VCaP (cell line): ENCODE measurements around the gene TNS4.

Experiments used
- H3K27ac ChIP-seq: fragments of 450-650 bp; 2 replicates; pipeline ENCODE4 v1.5.1; 2017
- TF ChIP-seq, protein P1 (sequence below): fragments of 450-650 bp; conservative IDR thresholded peaks from 2 replicates; pipeline ENCODE4 v1.5.1; 2017; ENCODE audit warnings: mild to moderate bottlenecking, moderate library complexity

The TNS4 gene

DNA sequence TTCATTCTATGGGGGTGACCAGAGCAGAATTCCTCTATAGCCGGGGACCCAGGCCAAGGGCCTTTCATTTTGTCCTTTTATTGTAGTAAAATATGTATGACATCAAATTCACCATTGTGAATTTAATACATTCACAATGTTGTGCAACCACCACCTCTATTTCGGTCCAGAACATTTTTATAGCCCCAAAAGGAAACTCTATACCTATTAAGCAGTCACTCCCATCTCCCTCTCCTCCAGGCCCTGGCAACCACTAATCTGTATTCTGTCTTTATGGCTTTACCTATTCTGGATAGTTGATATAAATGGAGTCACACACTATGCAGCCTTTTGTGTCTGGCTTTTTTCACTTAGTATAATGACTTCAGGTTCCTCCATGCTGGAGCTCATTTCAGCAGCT lies 9.7 kb upstream of the TNS4 start:
- H3K27ac ChIP-seq = no peak overlapping the region
- TF ChIP-seq, protein P1, sequence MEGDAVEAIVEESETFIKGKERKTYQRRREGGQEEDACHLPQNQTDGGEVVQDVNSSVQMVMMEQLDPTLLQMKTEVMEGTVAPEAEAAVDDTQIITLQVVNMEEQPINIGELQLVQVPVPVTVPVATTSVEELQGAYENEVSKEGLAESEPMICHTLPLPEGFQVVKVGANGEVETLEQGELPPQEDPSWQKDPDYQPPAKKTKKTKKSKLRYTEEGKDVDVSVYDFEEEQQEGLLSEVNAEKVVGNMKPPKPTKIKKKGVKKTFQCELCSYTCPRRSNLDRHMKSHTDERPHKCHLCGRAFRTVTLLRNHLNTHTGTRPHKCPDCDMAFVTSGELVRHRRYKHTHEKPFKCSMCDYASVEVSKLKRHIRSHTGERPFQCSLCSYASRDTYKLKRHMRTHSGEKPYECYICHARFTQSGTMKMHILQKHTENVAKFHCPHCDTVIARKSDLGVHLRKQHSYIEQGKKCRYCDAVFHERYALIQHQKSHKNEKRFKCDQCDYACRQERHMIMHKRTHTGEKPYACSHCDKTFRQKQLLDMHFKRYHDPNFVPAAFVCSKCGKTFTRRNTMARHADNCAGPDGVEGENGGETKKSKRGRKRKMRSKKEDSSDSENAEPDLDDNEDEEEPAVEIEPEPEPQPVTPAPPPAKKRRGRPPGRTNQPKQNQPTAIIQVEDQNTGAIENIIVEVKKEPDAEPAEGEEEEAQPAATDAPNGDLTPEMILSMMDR = no peak

DNA sequence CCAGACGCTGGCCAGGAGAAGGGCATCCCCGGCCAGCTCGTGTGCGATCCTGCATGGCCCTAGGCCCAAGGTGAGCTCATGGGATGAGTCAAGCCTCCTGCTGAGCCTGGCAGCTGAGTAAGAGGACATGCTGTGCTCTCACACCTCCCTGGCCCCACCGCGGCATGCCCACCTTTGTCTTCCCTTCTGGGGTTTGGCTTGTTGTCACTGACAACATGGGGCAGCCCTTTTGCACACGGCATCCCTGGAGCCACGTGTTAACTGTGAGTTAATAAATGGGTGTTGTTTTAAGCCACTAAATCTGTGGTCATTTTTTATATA lies 8.9 kb upstream of the TNS4 start:
- TF ChIP-seq, protein P1 = no peak
- no peak overlapping the region for H3K27ac ChIP-seq

DNA sequence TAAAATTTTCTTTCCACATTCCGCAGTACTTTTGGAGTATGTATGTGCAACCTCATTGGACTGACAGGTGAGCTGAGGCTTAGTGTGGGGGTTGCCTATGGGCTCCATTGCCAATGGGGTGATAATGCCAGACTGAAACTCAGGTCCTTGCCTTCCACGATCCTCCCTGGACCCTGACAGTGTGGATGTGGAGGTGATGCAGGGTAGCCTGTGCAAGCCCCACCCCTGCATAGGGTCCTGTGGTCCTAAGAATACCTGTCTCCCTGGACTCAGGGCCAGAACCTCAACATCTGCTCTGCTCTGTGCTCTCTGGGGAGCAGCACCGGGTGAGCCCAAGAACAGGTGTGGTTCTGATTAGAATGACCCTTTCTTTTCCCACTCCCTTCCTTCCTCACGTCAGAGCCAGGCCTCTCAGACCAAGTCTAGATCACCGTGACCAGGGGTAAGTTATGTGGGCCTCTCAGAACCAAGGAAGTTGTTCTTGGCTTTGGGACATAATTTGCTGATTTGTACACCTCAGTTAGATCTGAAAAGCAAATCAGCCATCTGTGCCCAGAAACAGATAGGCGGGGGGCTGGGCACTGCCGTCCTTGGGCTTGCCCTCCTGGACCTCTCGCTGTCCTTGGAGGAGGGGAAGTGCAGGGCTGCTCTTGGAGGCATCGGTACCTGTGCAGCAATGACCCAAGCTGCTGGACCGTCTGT lies 8.4 kb upstream of the TNS4 start:
- TF ChIP-seq, protein P1 = no peak
- no peak overlapping the region for H3K27ac ChIP-seq

DNA sequence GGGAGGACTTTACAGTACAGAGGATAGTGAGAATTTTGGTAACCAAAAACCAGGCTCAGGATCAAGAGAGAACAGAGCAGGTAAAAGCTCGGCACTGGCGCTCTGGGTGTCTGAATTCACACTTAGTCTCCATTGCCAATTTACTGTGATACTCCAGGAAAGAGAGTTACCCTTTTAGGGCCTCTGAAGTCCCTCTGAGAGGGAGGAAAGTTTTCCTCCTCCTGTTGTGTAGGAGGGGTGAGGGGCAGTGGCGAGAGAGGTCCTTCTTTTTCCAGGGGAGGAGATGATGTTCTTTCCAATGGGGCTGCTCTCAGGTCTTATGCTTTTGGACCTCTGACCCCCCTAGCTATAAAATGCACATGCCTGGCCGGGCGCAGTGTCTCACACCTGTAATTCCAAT lies 5.4 kb upstream of the TNS4 start:
- TF ChIP-seq, protein P1 = no peak
- no peak overlapping the region for H3K27ac ChIP-seq

DNA sequence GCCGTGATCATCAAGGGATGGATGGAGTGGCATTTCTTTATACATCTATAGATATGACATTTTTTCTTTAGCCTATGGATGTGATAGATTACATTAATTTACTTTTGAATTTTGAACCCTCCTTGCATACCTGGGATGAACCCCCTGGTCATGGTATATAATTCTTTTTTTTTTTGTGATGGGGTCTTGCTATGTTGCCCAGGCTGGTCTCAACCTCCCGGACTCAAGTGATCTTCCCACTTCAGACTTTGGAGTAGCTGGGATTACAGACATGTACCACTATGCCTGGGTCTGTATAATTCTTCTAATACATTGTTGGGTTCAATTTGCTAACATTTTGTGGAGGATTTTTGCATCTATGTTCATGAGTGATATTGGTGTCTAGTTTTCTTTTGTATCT lies 1.7 kb upstream of the TNS4 start:
- H3K27ac ChIP-seq = no peak overlapping the region

DNA sequence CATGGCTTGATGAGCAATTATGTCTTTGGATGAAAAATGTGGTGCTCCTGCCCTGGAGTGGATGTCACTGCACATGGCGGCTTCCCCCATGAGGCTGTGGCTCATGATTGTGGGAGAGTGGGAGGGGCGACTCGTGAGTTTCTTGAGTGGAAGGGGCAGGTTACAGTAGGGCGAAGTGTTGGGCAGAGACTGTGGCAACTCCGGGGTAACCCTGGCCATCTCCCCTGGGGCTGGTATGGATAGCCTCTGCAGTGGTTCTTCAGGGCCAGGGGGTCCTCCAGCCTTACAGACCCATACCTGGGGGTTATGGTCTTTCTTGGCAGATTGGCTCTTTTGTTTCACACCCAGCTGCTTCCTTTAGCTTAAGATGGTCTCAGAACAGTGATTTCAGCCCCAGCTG lies 1.3 kb upstream of the TNS4 start:
- TF ChIP-seq, protein P1 = no peak
- no peak overlapping the region for H3K27ac ChIP-seq

More for the DNA sequence above, 1.7 kb upstream of the TNS4 start:
- TF ChIP-seq, protein P1 = no peak

DNA sequence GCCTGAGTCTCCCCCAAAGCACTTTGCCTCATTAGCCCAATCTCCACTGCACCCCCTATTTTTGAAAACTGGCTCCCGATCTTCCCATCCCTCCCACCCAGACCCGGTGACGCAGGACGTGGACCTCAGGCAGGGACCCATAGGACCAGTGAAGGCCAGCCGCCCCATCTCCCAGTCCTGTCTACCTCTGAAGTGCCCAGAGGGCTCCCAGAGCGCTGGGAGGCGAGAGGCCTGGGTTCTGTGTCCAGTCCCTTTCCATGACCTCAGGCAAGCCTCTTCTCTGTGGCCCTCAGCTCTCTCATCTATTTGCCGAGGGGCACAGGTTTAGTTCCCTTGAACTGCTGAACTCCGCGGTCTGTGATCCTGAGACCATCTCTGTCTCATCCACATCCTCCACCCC lies 714 bp downstream of the TNS4 start:
- H3K27ac ChIP-seq = peak overlapping the region; percentile 68; the same call in 1 of the 2 replicates
- TF ChIP-seq, protein P1 = no peak
